Daoy (cell line): ENCODE results near the gene PDGFA. TPM values are rescaled to one million over a fixed set of nuclear protein-coding genes. Genes with fewer than 3 reads are reported as not detected.

Source experiments
- DNase-seq: peaks from one replicate; pipeline ENCODE4 v3.0.0-alpha.2; 2015; ENCODE audit warnings: low read depth
- total RNA-seq: library from RNA; depleted of rRNA; stranded (reverse); fragments of >200 nt; shearing (Covaris generic); gene quantifications from 2 replicates; pipeline ENCODE4 v1.2.3, GENCODE V29; 2014

PDGFA gene
- total RNA-seq, 1 experiment from 2014 or later, result 23.1 TPM

DNA sequence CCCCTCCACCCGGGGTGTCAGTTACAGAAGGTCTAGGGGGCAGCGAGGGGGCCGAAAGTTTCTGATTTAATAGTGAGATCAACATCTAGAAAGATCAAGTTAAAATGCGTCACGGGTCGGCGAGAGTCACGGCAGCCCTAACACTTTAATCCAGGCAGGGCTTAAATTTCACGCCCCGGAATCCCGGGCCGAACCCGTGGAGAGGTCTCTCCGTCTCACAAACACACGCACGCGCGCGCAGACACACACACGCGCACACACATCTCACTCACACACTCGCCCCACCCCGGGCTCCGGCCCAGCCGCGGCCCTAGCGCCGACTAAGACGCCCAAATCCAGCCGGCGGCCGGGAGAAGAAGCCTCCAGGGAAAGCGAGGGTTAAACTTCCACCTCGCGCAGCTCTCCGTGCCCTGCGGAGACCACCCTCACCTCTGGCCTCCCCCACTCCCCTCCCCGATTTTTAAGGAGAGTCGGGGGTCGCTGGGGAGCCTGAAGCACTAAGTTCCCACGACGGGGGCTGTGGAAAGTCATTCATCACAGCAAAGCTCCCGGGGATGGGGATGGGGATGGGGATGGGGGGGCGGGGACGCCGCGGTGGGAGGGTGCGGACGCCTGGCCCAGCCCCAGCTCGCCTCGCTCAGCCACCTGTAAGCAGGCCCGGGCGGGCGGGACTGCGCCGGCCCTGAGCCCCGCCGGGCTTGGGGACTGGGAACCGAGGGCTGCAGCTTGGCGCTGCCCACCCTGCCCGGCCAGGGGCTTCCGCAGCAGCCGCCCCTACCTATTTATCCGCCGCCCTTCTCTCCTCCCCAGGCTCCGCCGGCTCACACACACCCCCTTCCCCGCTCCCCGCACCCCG lies 1.6 kb downstream of the PDGFA start:
- DNase-seq, result peak; percentile 68

DNA sequence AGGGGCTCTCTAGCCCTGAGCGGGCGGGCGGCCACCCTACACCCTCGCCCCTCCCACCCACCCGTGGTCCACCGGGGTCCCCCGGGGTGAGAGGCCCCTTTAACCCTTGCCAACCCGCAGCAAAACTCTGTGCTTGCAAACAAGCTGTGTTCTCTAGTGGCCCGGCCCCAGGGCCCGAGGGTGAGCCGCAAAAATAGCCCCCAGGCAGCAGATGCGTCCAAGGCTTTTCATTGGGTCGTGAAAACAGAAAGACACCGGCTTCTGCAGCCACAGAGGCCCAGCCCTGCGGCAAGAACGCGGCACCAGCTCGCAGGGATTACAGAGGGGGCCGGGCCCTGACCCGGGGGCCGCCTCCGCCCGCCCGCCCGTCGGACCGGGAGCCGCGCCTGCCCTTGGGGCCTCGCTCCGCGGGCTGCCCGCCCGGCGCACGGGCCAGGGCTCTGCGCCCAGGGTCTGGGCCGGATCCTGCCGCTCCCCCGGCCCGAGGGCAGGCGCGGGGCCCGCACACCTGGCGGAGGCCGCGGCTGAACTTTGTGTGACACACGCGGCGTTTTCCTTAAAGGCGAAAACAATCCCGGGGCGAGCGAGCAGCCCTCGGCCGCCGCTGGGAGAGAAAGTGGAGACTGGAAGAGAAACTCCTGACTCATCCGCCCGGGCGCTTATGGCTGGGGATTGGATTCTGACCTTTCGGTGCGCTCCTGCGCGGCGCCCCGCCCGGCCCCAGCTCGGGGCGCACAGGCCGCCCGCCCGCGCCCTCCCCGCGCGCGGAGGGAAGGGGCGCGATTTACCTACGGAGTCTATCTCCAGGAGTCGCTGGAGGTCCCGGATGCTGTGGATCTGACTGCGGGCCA lies 2.8 kb downstream of the PDGFA start:
- peak; percentile 87 for DNase-seq

DNA sequence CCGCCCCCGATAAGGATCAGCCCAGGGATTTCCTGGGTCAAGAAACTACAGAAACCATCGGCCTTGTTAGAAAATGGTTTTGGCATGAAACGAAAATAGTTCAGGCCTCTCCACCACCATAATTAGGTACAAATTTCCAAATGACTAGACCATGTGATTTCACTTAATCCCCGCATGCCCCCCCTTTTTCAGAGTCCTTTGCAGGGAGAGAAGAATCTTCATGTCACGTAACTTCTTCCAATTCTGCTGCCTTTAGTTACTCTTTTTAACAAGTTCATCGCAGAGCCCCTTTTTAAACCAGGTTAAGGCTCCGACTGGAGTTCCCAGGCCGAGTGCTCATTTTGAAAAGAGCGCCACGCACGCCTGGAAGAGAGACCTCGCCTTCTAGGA lies 3.4 kb downstream of the PDGFA start:
- no peak for DNase-seq

DNA sequence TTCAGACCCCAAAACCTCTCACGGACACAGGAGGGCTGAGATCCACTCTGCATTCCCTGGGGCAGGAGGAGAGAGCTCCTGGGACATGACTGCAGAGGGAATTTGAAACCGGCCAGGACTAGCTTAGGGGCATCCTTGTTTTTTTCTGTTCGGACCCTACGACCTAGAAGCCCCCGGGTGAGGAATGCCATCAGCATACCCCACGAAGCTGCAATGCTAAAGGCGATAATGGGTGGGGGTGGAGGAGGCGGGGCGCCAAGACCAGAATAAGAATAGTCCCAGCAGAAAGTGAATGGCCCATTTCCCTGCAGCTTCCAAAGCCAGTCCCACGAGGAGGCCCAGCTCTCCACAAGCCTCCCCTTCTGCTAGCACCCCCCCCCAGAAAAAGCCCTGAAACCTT lies 4.0 kb downstream of the PDGFA start:
- DNase-seq, result no peak

DNA sequence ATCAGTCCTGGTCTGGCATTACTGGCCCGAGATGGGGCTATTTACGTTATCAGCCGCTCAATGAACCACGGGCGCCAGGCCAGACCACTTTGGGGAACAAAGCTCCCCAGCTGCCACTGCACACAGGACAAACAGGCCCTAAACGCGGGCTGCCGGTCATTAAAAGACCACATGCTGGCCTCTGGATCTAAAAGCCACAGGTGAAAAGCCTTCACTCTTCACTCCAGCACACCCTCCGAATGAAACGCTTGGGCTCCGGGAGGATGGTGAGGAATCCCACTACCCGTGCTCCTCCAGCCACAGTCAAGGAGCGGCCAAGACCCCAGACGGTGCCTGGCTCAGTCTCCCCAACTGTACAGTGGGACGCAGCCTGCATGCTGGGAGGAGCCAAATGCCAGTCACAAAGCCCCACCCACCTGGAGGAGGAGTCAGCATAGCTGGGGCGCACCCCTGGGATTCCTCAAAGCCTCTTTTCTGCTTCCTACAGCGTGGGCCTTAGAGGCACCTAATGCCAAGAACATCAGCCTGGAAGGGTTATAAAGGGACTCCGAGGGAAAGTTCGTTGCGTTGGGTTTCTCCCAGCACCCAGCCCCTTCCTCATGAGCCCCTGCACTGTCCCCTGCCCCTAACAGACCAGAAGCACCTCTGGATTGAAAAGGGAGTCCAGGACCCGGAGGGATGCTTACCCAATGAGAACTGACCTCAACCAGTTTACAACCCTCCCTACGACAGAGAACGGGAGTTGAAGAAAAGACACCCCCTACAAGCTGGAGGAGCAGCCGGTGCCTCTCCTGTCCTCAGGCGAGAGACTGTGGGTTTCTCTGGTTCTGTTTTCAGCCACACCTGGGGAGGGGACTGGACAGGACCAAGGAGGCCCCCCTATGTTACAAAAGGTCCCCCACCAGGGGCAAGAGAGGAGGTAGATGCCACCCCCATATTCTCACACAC lies 4.7 kb downstream of the PDGFA start:
- peak; percentile 65 for DNase-seq

DNA sequence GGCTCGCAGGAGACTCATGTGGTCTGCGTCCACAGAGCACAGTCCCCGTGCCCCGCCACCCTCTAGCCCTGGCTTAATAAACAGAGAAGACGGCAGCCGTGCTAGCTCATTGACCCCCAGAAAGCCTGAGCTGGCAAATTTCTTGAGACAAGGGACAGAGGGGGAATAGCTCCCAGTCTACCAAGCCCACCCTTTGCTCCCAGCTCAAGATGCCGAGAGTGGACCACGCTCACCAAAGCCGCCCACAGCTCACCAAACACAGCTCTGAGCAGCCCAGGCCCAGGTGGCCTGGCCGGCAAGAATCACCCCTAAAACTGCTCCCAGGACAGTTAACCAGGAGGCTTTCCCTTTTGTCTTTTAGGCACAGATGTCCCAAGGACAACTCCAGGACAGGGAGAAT lies 5.4 kb downstream of the PDGFA start:
- DNase-seq, result no peak

DNA sequence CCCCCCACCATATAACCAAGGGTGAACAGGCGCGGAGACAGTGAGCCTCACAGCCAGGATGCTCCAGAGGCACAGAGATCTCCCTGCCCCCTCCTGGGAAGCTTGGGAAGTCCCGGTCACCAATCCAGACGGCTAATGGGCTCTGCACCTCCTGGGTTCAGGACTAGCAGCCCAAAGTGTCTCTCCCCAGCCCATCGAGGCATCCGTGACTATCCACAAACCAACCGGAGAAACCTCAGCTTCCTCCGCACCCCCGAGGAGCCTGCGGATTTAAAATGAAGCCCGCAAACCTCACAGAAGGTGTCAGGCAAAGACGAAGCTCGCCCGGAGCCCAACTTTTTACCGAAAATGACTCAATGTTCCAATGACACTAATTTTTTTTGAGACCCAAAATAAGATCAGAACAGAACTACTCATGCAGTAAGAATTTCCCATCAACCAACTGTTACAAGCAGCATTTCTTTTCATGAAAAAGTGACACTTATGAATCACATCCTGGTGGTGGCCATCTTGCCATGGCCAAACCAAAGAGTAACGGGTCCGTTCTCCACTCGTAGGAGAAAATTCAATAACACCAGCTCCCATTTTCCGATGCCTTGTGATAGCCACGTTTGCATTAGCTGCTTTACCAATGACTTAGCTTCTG lies 6.0 kb downstream of the PDGFA start:
- DNase-seq, result peak; percentile 68

DNA sequence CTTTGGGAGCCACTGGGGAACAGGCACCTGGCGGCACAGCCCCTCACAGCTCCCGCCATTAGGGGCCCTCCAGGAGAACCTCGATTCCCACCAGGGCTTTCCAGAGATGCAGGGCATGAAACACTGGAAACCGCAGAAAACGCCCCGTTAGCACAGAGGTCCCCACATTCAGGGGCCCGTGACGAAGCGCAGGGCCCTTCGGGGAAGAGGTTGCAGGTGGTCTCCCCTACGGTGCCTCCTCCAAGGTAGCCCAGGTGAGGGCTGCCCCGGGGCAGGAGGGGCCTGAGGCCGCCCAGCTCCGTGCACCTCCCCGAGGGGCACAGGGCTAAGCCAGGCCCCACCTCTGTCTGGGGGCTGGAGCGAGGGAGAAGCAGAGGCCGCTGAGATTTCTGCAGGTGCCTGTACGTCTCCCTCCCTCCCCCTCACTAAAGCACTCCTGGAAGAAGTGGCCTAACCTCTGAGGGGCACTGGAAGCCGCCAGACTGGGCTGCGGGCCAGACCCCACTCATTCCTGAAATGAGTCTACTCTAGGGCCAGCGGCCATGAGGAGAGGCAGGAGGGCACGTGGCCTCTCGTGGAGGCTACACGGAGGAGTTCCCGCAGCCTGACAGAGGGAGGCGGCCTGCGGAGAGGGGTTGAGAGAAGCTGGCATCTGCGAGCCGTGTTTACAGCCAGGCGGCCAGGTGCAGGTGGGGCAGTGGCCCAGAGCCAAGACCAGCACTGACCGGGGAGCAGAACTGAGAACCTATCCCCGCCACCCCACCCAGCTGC lies 6.9 kb downstream of the PDGFA start:
- peak; percentile 54 for DNase-seq

DNA sequence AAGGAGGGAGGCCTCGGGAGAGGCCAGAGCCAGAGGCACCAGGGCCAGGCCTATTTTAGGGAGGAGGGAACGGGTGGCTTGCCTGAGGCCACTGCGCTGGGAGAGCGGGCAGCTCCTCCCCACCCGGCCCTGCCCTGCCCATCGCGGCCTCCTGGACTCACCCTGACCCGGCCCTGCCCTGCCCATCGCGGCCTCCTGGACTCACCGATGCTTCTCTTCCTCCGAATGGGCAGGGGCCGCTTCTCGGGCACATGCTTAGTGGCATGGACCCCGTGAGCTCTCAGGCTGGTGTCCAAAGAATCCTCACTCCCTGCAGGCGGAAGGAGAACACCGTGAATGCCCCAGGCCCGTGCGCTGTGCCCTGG lies 7.5 kb downstream of the PDGFA start:
- DNase-seq, result no peak

DNA sequence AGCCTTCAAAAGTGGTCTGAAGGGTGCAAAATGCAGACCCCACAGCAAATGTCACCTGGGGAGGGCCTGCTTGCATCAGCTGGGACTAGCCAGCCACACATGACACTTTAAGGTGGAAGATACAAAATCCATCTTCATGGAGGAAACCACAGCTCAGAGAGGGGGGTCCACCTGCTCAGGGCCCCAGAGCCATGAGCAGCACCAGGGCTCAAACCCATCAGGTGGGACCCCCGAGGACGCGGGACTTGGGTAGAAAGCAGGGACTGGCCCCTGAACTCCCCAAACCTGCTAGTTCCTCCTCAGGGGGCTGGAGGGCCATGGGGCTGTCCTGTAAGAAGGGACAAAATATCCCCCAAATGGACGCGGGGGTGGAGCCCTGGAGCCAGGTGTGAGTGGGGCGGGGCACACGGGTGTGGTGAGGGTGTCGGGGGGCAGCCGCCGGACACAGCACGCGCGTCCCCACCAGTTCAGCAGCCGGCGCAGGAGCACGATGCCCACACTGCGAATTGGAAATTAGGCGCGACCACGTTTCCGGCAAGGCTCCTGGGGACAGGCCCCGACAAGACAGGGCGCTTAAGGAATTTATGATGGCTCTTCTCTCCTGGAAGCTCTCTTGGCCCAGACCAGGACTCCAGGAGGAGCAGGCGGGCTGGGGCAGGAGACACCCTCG lies 8.0 kb downstream of the PDGFA start:
- no peak for DNase-seq

DNA sequence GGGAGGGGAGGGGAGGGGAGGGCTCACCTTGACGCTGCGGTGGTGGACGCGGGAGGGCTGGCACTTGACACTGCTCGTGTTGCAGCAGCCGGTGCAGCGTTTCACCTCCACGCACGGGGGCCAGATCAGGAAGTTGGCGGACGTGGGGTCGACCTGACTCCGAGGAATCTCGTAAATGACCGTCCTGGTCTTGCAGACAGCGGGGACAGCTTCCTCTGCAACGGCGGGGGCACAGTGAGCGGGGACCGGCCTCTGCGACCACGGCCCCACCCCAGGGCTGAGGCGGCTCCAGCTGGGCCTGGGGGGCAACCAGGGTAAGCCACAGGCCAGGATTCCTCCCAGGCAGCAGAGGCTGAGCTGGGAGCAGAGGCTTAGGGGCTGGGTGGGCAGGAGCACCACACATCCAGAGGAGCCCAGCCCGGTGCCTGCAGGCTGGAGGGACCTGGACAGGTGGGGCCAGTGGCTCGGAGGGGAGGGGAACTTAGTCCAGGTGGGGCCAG lies 8.8 kb downstream of the PDGFA start:
- DNase-seq, result no peak

DNA sequence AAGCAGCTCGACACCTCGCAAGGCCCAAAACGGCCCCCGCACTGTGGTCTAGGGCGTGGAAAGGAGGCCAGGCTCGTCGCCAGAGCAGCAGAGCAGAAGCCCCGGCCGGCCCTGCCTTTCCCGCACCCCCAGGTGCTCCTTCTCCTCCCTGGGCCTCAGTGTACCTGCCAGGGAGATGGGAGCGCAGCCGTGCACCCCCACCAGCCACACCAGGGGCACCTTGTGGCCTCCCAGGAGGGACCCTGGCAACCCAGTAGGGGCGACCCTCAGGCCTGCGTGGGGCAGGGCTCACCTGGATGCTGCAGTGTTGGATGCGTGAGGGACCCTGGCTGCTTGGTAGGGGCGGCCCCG lies 9.5 kb downstream of the PDGFA start:
- DNase-seq, result no peak

DNA sequence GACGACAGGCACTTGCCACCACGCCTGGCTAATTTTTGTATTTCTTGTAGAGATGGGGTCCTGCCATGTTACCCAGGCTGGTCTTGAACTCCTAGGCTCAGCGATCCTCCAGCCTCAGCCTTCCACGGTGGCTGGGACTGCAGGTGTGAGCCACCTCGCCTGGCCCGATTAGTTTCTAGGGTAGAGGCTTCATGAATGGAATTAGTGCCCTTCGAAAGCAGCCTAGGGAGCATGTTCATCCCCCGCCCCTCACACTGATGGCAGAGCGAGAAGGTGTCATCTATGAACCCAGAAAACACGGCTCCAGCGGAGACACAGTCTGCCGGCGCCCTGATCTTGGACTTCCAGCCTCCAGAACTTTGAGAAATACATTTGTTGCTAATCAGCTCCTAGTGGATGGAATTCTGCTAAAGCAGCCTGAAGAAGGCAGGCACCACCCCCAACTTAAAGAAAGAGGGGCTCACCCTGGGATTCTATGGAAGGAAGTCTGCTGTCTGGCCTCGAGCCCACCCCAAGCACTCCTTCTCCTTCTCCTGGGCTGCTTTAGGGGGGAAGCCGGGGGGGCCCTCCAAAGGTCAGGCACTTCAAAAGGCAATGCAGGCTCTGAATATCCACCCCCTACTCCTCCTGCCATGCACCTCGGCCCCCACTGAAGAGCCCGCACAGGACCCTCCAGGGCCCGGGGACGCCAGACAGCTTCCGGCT lies 10.1 kb downstream of the PDGFA start:
- DNase-seq, result no peak

DNA sequence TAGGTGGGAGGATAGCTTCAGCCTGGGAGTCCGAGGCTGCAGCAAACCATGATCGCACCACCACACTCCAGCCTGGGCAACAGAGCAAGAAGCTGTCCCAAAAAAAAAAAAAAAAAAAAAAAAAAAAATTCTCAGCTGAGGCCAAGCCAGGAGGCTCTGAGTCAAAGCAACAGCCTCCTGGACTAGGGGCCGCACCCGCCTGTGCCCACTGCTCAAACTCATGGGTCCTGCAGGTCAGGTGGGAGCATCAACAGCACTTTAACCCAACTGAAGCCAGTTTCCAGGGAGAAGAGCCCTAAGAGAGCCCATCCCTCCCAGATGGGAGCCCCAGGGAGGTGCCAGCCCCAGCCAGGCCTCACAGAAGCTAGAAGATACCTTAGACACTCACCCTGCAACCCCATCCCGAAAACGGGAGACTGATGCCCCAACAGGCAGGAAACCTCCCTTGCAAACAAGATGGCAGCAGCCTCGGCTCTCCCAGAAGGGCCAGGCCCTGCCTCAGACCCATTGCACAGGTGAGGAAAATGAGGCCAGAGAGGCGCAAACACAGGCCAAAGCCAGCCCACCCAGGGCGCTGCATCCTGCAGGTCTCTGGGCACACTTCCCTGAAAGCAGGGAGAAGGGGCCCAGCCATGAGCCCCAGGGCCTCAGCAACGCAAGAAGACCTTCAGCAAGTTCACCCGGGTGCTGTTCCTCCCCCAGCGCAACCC lies 11.0 kb downstream of the PDGFA start:
- DNase-seq, result no peak

DNA sequence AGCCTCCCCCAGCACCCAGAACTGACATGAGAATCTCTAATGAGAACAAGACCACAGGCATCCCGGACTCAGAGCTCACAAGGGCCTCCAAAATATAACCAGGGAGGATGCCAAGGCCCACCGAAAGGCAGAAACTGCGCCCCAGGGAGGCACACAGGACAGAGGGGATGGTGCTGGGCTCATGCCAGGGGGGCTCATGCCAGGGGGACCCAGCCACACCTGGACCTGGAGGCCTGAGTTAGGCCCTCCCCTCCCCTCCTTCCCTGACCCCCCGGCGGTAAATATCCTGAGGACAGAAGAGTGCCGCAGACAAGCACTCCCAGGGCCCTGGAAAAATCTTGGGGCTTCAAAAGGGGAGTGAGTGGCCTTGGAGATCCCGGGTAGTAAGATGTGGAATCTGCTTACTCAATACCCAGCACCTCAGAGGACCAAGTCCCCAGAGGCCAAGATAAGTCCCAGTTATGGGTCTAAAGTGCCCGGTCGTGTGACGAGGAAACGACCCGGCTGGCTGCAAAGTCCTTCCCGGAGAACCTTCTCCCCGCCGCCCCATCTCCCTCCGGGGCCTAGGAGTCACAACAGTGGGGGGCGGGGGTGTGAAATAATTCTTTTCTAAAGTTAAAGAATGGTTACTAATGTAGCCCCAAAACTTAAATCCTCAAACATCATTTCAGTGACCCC lies 11.9 kb downstream of the PDGFA start:
- DNase-seq, result no peak

DNA sequence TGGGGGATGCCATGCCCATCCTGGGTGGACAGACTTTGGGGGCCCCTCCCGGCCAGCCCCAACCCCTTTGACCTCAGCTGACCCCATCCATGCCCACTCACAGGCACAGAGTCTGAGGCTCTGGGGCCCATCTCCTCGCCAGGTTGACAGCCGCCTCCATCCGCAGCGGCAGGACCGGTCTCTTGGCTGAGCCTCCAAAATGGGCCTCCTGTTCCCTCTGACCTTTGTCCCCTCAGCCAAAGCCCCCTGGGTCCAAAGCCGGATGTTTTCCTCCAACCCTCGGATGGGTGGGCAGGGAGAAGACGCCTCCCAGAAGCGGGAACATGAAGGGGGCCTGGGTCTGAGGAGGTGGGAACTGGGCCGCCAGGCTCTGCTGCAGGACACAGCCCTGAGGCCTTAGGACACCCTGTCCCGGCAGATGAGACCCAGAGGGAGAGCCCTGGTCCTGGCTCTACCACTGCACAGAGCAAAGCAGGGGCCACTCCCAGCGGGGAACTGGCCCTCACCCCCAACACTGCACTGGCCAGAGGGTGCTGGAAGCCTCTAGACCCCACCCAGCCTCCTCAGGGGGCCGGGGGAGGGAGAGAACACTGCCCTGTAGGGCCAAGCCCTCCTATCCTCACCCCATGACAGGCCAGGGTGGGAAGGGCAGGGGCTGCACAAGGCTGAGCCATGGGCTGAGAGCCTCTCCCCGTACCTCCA lies 12.6 kb downstream of the PDGFA start:
- DNase-seq, result no peak

DNA sequence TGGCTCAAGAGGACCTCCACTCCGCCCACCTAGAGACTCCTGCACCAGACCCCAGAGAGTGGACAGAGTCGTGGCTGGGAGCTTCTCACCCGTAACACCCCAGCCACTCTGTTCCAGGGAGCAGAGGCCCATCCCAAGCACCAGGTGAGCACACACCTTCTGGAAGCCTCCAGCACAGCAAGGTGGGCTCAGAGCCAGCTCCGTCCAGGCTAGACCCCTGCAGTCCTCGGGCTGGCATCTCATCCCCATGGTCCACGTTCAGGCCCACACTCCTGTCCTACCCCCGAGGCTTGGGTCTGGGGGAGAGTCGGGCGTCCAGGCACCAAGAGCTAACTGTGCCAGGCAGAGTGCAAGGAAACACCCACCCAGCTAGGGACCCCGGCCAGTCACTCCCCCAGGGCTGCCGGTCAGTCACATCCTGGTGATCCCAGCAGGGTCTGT lies 13.2 kb downstream of the PDGFA start:
- no peak for DNase-seq
